Type B pancreatic cell (in vitro differentiated cells): ENCODE data around the gene MAPK8IP1. TPM values are rescaled to one million over a fixed set of nuclear protein-coding genes. Genes with fewer than 3 reads are reported as not detected.

Experiments
- DNase-seq: peaks from one replicate; pipeline ENCODE4 v3.0.0; 2021; ENCODE audit warnings: mixed read lengths; ENCODE audit not compliant: unreplicated experiment; ENCODE audit errors: extremely low spot score
- H3K27ac Mint-ChIP-seq: 2 replicates; pipeline ENCODE4 v1.8.0; 2021; ENCODE audit warnings: mild to moderate bottlenecking, mixed read lengths
- H3K27me3 Mint-ChIP-seq: 2 replicates; pipeline ENCODE4 v1.8.0; 2021; ENCODE audit warnings: mixed read lengths
- H3K36me3 Mint-ChIP-seq: 2 replicates; pipeline ENCODE4 v1.8.0; 2021; ENCODE audit warnings: mixed read lengths
- H3K4me1 Mint-ChIP-seq: one replicate; pipeline ENCODE4 v1.8.0; 2021; ENCODE audit warnings: mixed read lengths; ENCODE audit not compliant: unreplicated experiment
- H3K4me3 Mint-ChIP-seq: 2 replicates; pipeline ENCODE4 v1.8.0; 2021; ENCODE audit warnings: mild to moderate bottlenecking, mixed read lengths
- H3K9me3 Mint-ChIP-seq: 2 replicates; pipeline ENCODE4 v1.8.0; 2021; ENCODE audit warnings: mixed read lengths
- total RNA-seq: library from RNA; stranded (reverse); gene quantifications from 2 replicates; pipeline ENCODE4 v1.2.1, GENCODE V29; 2021; ENCODE audit warnings: low replicate concordance
- TF ChIP-seq, protein P1 (sequence below): fragments of 200-600 bp; sonication (generic); conservative IDR thresholded peaks from 2 replicates; pipeline ENCODE4 v1.5.0; 2021; ENCODE audit warnings: antibody characterized with exemption, mild to moderate bottlenecking

MAPK8IP1 gene
- total RNA-seq, 1 donor from 2014 or later = 23.7 TPM

DNA sequence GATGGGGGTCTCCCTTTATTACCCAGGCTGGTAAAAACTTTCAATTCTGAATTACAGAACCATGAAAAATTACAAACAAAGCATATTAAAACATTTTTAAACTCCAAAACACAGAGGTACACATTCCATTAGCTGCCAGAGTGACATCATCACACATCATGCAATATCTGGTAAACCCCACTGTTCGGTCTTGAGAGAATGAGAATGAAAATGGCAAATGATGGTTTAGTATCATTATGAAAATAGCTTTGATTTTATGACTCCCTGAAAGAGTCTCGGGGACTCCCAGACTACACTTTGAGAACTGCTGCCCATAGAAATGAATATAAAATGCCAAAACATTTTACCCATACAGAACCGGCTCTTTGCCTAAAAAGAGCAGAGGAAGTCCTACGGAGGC is 55.8 kb downstream of the MAPK8IP1 start:
- H3K4me3 Mint-ChIP-seq = no peak overlapping the region
- H3K9me3 Mint-ChIP-seq = no peaks in the 10 kb centered on the region
- H3K27ac Mint-ChIP-seq = no peak overlapping the region
- peaks cover 19% of the 10 kb centered on the region for H3K36me3 Mint-ChIP-seq
- no peaks in the 10 kb centered on the region for H3K27me3 Mint-ChIP-seq
- no peaks in the 10 kb centered on the region for H3K4me1 Mint-ChIP-seq
- TF ChIP-seq, protein P1, sequence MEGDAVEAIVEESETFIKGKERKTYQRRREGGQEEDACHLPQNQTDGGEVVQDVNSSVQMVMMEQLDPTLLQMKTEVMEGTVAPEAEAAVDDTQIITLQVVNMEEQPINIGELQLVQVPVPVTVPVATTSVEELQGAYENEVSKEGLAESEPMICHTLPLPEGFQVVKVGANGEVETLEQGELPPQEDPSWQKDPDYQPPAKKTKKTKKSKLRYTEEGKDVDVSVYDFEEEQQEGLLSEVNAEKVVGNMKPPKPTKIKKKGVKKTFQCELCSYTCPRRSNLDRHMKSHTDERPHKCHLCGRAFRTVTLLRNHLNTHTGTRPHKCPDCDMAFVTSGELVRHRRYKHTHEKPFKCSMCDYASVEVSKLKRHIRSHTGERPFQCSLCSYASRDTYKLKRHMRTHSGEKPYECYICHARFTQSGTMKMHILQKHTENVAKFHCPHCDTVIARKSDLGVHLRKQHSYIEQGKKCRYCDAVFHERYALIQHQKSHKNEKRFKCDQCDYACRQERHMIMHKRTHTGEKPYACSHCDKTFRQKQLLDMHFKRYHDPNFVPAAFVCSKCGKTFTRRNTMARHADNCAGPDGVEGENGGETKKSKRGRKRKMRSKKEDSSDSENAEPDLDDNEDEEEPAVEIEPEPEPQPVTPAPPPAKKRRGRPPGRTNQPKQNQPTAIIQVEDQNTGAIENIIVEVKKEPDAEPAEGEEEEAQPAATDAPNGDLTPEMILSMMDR = no peak
- no peak for DNase-seq

DNA sequence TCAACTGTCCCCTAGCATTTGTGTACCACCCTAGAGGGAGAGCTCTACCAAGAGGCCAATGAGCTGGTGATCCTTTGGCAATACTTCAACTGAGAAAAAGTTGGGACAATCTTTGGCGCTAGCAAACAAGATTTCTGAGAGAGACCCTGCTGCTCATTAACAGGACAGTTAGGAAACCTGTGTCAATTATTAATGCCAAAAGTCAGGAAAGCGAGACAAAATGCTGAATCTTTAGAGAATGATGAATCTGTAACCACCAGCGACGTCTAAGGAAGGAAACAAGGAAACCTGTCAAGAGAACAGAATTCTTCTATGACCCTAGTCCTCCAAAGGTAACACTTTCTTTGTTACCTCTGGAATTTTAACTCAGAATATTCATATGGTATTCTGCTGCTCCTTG is 56.9 kb downstream of the MAPK8IP1 start:
- H3K27ac Mint-ChIP-seq = no peak overlapping the region
- no peaks in the 10 kb centered on the region for H3K9me3 Mint-ChIP-seq
- H3K27me3 Mint-ChIP-seq = no peaks in the 10 kb centered on the region
- no peak for DNase-seq
- TF ChIP-seq, protein P1 = no peak
- H3K36me3 Mint-ChIP-seq = peaks cover 14% of the 10 kb centered on the region
- no peak overlapping the region for H3K4me3 Mint-ChIP-seq
- no peaks in the 10 kb centered on the region for H3K4me1 Mint-ChIP-seq

DNA sequence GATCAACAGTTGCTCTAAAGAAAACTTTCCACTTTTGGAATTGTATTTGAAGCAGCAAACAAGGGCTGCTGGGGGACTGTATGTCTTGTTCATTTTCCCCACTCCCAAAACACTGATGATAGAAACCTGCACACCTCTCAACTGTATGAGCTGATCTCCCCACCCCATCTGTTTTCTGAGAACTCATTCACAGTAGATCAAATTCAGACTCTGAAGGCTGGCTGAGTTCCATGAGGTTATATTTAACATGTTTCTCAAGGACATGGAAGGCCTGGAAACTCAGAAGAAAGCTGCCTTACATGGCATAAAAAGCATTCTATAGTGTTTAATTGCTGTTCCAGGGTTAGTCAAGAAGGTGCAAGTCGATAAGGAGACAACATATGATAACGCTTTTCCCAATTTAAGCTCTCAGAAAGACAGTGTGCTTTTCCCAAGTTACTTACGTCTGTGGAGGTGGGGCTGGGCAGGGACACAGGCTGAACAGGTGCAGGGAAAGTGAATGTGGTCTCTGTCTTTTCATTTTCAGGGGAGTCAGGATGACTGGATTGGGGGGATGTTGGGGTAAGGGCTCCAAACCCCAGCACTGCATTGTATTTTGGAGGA is 60.0 kb downstream of the MAPK8IP1 start:
- TF ChIP-seq, protein P1 = no peak
- H3K27ac Mint-ChIP-seq = no peak overlapping the region
- no peaks in the 10 kb centered on the region for H3K27me3 Mint-ChIP-seq
- H3K36me3 Mint-ChIP-seq = peaks cover 18% of the 10 kb centered on the region
- no peak overlapping the region for H3K4me3 Mint-ChIP-seq
- no peaks in the 10 kb centered on the region for H3K4me1 Mint-ChIP-seq
- no peak for DNase-seq
- H3K9me3 Mint-ChIP-seq = no peaks in the 10 kb centered on the region

DNA sequence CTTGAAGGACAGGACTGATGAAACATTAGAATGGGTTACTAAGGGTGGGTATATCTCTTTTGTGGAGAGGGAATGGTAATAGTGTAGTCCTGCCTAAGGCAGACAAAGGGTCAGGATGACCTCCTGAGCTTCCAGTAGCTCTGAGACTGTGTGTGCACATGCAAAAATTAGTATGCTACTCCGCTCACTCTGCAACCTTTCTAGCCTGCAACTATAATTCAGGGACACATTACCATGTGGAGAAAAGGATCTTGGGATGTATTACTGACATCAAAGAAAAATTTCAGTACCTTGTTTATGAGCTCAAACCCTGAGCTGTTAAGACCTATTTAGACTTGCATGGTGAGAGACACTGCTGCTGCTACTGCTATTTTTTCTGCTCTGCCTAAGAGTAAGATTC is 62.4 kb downstream of the MAPK8IP1 start:
- no peak for DNase-seq
- H3K9me3 Mint-ChIP-seq = no peaks in the 10 kb centered on the region
- H3K27me3 Mint-ChIP-seq = no peaks in the 10 kb centered on the region
- H3K36me3 Mint-ChIP-seq = peaks cover 11% of the 10 kb centered on the region
- H3K4me1 Mint-ChIP-seq = no peaks in the 10 kb centered on the region
- TF ChIP-seq, protein P1 = no peak
- H3K27ac Mint-ChIP-seq = no peak overlapping the region
- H3K4me3 Mint-ChIP-seq = no peak overlapping the region

DNA sequence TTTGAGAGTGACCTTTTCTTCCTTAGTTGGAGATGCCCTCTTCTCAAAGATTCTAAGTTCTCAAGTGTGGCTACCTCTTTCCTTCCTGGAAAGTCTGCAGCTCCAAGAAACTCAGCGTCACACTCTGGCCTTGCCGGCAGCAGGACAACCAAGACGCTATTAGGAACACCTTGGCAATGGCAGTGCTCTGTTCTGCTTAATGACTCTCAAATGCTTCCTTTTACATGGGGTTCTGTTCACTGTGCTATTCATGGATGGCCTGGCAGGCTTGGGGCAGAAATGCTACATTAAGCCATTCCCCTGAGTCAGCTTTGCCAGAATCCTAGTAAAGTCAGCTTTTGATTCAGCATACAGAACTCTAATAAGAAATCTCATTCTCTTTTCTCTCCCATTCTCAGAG is 62.9 kb downstream of the MAPK8IP1 start:
- Mint-ChIP-seq H3K4me1 (no peaks in the 10 kb centered on the region), H3K4me3 (no peak overlapping the region), H3K36me3 (peaks cover 13% of the 10 kb centered on the region), H3K27me3 (no peaks in the 10 kb centered on the region), H3K27ac (no peak overlapping the region), H3K9me3 (no peaks in the 10 kb centered on the region)
- no peak for DNase-seq
- TF ChIP-seq, protein P1 = no peak

DNA sequence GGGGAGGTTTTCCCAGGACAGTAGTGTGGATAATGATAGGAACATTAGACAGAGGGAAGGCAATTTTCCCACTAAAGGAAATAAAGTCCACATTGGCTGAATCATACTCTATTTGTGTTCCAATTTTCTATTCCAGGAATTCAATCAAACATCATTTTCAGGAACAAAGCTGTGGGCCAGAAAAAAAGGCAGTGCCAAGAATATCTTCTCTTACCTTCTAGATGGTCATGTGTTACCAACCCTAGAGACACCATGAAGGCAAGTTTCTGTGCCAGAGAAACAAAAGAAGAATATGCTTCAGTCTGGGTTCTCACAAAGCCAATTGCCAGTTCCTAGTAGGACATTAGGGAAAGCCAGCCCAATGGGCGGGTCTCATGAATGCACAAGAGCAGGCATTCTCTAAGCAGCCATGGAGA is 64.5 kb downstream of the MAPK8IP1 start:
- H3K27ac Mint-ChIP-seq = no peak overlapping the region

More for the DNA sequence above, 64.5 kb downstream of the MAPK8IP1 start:
- TF ChIP-seq, protein P1 = no peak
- Mint-ChIP-seq H3K27me3 (no peaks in the 10 kb centered on the region), H3K9me3 (no peaks in the 10 kb centered on the region), H3K4me3 (no peak overlapping the region), H3K4me1 (no peaks in the 10 kb centered on the region), H3K36me3 (peaks cover 14% of the 10 kb centered on the region)
- DNase-seq = no peak
